ENCODE data around the gene RAC2.
A peak's percentile ranks its signal among the peaks of the same experiment; 100 is the strongest.
"Not testable (repeated sequence)": the region's sequence is repeated elsewhere in the genome, so short reads cannot be mapped to it uniquely, and the experiment has no call there.

RAC2 gene

GRCh38 chr22:37202001-37202555 is 42.0 kb downstream of the RAC2 start:
- no peak for DNase-seq

GRCh38 chr22:37201443-37201820 is 42.6 kb downstream of the RAC2 start:
- not testable (repeated sequence) for DNase-seq

DNA sequence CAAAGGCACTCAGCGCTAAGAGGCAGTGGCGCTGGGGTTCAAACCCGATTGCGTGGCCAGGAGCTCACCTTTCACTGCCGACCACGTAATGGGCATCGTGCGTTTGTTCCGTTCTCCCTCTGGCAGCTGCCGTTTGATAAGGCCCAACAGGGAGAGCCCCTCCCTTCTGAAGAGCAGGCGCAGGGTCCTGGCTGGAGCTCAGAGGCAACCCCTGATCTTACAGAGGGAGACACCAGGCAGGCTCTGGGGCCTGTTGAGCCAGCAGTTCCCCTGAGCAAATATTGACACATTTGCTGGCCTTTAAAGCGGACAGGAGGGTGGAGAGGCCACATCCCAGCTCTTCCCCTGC is 44.3 kb downstream of the RAC2 start:
- DNase-seq: no peak

- DNase-seq: peak; percentile 94 to 97
These were observed 44.8 kb downstream of the RAC2 start for GRCh38 chr22:37199103-37199759.

- peak; percentile 55 to 76 for DNase-seq
These were observed 45.6 kb downstream of the RAC2 start for GRCh38 chr22:37198258-37199102.

GRCh38 chr22:37197451-37198257 is 46.4 kb downstream of the RAC2 start:
- DNase-seq: no peak

- no peak for DNase-seq
These were observed 47.3 kb downstream of the RAC2 start for GRCh38 chr22:37196539-37197450.

DNA sequence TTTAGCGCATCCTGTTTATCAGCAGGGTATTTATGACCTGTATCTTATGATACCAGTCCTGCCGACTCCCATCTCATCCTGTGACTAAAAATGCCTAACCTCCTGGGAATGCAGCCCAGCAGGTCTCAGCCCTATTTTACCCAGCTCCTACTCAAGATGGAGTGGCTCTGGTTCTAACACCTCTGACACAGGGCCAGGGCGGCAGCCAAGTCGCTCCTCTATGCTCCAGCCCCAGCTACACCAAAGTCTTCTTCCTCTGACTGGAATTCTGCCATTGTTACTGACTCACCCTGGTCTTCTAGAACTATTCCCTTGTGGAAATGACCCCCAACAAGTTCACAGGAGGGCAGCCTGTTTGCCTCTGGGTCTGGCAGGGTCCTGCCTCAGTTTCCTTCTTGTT is 48.1 kb downstream of the RAC2 start:
- DNase-seq: no peak

- no peak for DNase-seq
These were observed 49.3 kb downstream of the RAC2 start for GRCh38 chr22:37194750-37195149.

GRCh38 chr22:37193629-37194191 is 50.4 kb downstream of the RAC2 start:
- DNase-seq: no peak

- DNase-seq: no peak
These were observed 51.3 kb downstream of the RAC2 start for GRCh38 chr22:37192741-37193140.

GRCh38 chr22:37192204-37192603 is 51.9 kb downstream of the RAC2 start:
- DNase-seq: no peak

DNA sequence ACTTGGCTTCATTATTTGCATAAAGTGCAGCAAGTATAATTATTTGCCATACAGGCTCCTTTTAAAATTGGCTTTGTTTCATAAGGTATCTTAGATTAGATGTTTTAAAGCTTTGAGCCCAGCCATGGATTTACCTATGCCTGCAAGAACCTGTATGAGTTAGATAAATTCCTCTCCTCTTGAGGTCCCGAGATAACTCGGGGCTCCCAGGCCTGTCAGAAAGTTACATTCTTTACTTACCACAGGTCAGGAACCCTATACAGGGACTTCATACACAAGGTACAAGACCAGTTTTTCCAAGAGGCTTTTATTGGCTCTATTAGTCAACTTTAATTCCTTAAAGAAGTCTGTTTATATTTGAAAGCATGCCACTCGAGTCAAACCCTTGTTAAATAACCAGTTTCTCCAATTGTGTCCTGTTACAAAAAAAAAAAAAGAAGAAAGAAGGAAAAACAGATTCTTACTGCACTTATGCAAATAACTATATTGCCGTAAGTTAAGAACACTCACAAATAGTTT is 53.7 kb downstream of the RAC2 start:
- DNase-seq: no peak

GRCh38 chr22:37188901-37189466 is 55.1 kb downstream of the RAC2 start:
- no peak for DNase-seq

- no peak for DNase-seq
These were observed 55.9 kb downstream of the RAC2 start, which contains the start of gene C1QTNF6 for GRCh38 chr22:37187891-37188761. TSS of gene C1QTNF6 (minus strand) at chr22:37188247. CDS start at chr22:37188213, 34 bp downstream.

DNA sequence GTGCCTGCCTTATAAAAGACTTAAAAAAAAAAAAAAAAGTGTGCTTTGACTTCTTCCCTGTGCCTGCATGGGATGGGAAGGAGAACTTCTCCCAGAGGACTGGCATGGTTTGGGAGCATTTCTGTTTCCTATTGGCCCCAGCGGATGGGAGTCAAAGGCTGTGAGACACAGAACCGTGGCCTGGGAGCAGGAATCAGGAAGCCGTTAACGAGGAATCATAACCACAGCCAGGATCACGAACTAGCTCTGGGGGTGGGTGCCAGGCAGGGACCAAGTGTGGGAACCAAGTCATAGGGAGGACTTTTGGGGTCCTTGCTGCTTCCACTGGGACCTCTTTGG is 56.5 kb downstream of the RAC2 start:
- DNase-seq: no peak

DNA sequence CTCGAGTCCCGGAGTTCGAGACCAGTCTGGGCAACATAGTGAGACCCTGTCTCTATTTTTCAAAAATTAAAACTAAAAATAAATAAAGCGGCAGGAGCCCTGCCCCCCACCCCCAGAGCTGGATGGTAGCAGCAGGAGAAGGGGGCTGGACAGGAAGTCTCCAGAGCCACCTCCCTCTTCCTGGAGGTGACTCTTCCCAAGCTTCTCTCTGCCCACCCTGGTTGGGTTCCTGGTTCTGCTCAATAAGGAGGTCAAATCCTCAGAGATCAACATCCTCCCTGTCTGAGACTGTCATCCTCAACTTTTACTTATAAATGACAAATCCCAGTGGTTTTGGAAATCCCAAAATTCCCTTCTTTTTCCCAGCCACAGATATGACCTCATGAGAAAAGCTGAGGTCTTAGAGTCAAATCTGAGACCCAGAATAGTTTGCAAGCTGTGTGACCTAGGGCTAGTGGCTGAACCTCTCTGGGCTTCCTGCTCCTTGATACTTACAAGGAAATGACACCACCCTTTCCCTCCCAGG is 57.0 kb downstream of the RAC2 start:
- DNase-seq: no peak

- DNase-seq: no peak
These were observed 57.7 kb downstream of the RAC2 start for GRCh38 chr22:37186228-37186996.

DNA sequence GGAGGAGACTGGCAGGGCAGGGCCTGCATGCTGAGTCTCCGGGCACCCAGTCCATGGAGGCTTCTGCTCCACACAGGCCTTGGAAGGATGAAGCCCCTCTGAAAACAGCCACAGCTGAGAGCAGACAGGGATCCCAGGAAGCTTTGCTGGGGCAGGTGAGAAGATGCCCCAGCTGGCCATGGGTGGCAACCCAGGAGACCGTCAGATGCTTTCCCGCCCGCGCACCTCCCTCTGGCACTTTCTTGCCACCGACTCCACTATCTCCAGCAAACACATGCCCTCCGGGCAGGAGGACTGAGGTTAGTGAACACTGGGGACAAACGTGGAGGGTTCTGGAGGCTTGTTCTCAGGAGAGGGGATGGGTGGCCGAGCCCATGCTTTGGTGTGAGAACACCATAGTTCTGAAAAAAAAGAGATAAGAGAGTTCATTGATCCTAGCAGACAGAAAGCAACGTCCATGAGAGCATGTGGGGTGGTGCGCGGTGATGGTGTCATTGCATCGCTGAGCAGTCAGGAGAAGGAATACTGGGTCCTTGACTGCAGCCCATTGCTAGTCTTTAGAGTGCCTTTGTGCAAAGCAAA is 58.3 kb downstream of the RAC2 start:
- DNase-seq: no peak

All from hippocampal formation (tissue), 2 donors.